Kidney epithelial cell (primary cell): ENCODE measurements around the gene HOXB6. TPM values are rescaled to one million over a fixed set of nuclear protein-coding genes. Genes with fewer than 3 reads are reported as not detected.

Experiments used
- DNase-seq: peaks from one replicate; pipeline ENCODE4 v3.0.0-alpha.2; 2010; ENCODE audit warnings: low read depth
- H3K27me3 ChIP-seq: 2 replicates; pipeline ENCODE4 v1.6.0; 2011; ENCODE audit warnings: low read length; ENCODE audit not compliant: control insufficient read depth, insufficient read depth
- H3K36me3 ChIP-seq: 2 replicates; pipeline ENCODE4 v1.5.1; 2011; ENCODE audit warnings: low read length; ENCODE audit not compliant: control insufficient read depth, insufficient read depth
- H3K4me3 ChIP-seq: 2 replicates; pipeline ENCODE4 v1.5.1; 2011; ENCODE audit warnings: low read depth, mild to moderate bottlenecking, control low read depth, low read length
- total RNA-seq: library from RNA; depleted of rRNA; stranded (reverse); fragments of >200 nt; gene quantifications from 2 replicates; pipeline ENCODE4 v1.2.3, GENCODE V29; 2015
- TF ChIP-seq, protein P1 (sequence below): IDR thresholded peaks from 2 replicates; pipeline ENCODE4 v1.5.1; 2011; ENCODE audit warnings: mild to moderate bottlenecking, moderate library complexity, low read length, control low read depth, inconsistent platforms; ENCODE audit not compliant: insufficient read depth, poor library complexity, severe bottlenecking

The HOXB6 gene
- total RNA-seq, 1 donor from 2014 or later: 30.7 TPM

DNA sequence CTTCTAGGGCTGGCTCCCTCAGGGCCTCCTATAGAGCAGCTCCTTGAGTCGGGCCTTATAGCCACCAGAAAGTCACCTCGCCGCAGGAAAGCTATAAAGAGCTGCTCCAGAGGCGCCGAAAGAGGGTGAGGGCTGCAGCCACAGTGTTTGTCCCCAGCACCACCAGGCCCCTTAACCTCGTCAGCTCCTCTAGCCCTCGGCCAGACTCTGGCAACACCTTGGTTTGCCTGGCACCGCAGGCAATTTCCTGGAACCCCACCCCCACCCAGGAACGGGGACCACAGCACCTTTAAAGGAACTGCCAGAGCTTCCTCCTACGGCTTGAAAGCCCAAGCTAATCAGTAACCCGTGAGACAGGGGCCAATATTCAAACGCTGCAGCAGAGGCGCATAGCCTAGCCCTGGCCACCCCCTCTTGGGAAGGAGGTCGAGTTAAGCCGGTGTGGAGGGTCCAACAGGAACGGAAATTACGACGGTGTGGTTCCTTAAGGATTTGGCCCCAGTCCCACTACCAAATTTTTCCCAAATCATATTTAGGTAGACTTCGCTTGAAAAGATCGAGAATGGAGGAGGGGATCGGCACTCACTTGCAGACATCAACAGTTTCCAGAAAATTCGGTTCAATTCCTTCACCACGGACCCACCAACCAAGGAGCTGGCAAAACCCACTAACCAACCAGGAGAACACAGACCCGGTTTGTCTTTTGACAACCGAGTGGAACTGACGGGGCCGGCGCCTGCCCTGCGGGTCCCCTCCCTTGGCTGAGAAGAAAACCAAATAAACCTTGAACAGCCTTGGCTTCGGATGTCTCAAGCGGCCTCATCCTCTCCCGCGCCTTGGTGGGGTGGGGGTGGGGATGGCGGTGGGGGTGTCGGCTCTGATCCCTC is 3.0 kb downstream of the HOXB6 start:
- DNase-seq: no peak
- TF ChIP-seq, protein P1, sequence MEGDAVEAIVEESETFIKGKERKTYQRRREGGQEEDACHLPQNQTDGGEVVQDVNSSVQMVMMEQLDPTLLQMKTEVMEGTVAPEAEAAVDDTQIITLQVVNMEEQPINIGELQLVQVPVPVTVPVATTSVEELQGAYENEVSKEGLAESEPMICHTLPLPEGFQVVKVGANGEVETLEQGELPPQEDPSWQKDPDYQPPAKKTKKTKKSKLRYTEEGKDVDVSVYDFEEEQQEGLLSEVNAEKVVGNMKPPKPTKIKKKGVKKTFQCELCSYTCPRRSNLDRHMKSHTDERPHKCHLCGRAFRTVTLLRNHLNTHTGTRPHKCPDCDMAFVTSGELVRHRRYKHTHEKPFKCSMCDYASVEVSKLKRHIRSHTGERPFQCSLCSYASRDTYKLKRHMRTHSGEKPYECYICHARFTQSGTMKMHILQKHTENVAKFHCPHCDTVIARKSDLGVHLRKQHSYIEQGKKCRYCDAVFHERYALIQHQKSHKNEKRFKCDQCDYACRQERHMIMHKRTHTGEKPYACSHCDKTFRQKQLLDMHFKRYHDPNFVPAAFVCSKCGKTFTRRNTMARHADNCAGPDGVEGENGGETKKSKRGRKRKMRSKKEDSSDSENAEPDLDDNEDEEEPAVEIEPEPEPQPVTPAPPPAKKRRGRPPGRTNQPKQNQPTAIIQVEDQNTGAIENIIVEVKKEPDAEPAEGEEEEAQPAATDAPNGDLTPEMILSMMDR: no peak
- Histone ChIP-seq H3K4me3 (peak overlapping the region; percentile 92), H3K36me3 (no peaks in the 10 kb centered on the region), H3K27me3 (no peaks in the 10 kb centered on the region)

DNA sequence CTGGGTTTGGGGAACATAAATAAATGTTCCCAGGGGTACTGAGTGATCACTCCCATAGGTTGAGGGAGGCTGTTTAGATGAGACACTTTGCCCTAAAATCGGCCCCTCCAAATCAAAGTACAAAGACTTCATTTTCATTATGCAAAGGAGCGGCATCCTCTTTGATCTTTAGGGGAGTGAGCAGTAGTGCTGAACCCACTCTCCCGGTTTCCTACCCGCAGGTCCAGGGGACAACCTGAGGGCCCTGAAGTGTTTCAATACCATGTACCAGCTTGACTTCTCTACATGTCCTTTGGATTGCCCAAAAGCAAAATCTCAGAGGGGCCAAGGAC is 3.6 kb downstream of the HOXB6 start:
- Histone ChIP-seq H3K36me3 (no peaks in the 10 kb centered on the region), H3K27me3 (no peaks in the 10 kb centered on the region), H3K4me3 (peak overlapping the region; percentile 92)
- no peak for DNase-seq
- TF ChIP-seq, protein P1: no peak

DNA sequence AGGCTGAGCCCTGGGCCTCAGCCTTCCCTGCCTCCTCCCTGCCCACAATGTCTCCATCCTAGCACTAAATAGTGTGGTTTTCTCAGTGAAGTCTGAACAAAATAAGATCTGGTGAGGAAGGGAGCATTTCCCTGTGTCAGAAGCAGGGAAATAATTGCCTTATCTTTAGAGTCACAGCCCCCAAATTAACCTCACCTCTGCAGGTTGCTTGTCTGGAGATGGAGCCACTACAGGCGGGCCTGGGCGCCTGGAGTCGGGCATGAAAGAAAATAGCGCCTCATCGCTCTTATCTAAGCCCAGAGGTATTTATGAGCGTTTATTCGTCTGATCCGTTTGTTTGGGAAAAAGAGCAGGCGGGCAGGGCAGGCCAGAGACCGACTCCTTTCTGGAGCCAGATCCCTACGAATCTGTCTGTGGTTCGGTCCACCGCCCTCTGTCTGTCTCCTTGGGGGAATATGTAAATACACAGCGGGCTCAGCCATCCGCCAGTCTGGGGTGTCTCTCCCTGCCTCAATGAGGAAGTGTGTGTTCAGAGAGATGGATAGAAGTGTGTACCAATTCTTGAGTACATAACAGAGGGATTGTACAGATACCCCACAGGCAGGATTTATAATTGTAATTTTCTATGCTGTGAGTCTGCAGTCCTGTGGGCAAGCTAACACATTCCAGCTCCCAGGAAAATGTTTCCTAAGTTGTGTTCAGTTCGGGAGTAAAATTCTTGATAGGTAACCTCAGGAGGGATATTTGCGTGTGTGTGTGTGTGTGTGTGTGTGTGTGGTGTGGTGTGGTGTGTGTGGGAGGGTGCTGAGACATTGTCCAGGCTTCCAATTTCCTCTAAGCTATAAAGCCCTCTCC is 4.3 kb downstream of the HOXB6 start:
- H3K4me3 ChIP-seq: peak overlapping the region; percentile 92
- no peak for DNase-seq
- TF ChIP-seq, protein P1: no peak
- H3K27me3 ChIP-seq: no peaks in the 10 kb centered on the region
- no peaks in the 10 kb centered on the region for H3K36me3 ChIP-seq

DNA sequence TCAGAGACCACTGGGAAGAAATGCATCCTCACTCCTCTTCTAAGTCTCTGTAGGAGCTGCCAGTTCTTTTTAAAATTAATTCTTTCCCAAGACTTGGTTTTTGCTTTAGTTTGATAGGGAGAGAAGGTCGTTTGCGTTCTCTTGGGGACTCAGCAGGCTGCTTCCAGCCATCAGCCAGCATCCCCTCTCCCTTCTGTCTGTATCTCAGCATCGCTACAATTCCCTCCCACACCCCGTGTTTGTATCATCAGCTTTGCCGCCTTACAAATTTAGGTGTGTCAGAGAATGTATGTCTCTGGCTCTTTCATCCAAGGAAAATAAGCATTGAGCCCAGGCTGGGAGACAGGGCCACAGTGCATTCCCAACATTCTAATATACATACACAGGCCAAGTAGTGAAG is 5.4 kb downstream of the HOXB6 start:
- Histone ChIP-seq H3K4me3 (peak overlapping the region; percentile 92), H3K27me3 (no peaks in the 10 kb centered on the region), H3K36me3 (peaks cover 3% of the 10 kb centered on the region)
- DNase-seq: no peak
- TF ChIP-seq, protein P1: no peak

DNA sequence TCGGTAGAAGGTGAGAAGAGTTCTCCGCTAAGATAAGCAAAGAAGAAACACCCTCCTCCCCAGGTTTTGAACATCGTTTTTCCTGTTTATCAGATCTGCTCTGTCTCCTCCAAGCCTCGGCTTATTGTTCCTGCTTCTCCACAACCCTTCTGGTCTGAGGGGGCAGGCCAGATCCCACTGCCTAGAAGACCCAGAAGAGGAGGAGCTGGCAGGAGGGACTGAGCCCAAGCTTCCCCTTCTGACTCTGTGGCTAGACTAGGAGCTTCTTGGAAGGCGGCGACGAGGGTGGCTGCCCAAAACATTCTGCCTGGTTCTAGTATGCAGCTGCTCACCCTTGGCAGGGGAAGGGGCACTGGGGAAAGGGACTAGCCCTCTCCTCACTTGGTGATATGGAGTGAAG is 6.0 kb downstream of the HOXB6 start:
- no peaks in the 10 kb centered on the region for H3K27me3 ChIP-seq
- no peak for DNase-seq
- H3K36me3 ChIP-seq: peaks cover 3% of the 10 kb centered on the region
- TF ChIP-seq, protein P1: no peak
- peak overlapping the region; percentile 92 for H3K4me3 ChIP-seq
